Activated CD4-positive, alpha-beta memory T cell treated with anti-CD3 and anti-CD28 coated beads for 36 hours (primary cell): ENCODE data around the gene CCNI. TPM values are rescaled to one million over a fixed set of nuclear protein-coding genes. Genes with fewer than 3 reads are reported as not detected.

ENCODE experiments used
- CTCF ChIA-PET: fragments of 350-600 bp; sonication (Branson Sonifier 250); formaldehyde crosslinking; loops from one replicate; lab custom pipeline; 2021; ENCODE audit warnings: antibody characterized with exemption, inconsistent platforms; lab: Charles Lee
- POLR2A ChIA-PET: fragments of 350-600 bp; sonication (Branson Sonifier 250); formaldehyde crosslinking; loops from one replicate; lab custom pipeline; 2021; ENCODE audit warnings: antibody characterized with exemption; lab: Charles Lee
- DNase-seq: peaks from one replicate; pipeline ENCODE4 v3.0.0-alpha.2; 2020
- H3K27ac Mint-ChIP-seq: one replicate; pipeline ENCODE4 v1.8.0; 2021; ENCODE audit warnings: mixed read lengths
- H3K27me3 Mint-ChIP-seq: one replicate; pipeline ENCODE4 v1.8.0; 2021; ENCODE audit warnings: mixed read lengths
- H3K36me3 Mint-ChIP-seq: one replicate; pipeline ENCODE4 v1.8.0; 2021; ENCODE audit warnings: mixed read lengths
- H3K4me1 Mint-ChIP-seq: one replicate; pipeline ENCODE4 v1.8.0; 2021; ENCODE audit warnings: low read depth, mixed read lengths
- H3K4me3 Mint-ChIP-seq: one replicate; pipeline ENCODE4 v1.8.0; 2021; ENCODE audit warnings: mild to moderate bottlenecking, mixed read lengths
- H3K9me3 Mint-ChIP-seq: one replicate; pipeline ENCODE4 v1.8.0; 2021; ENCODE audit warnings: mixed read lengths
- intact Hi-C: fragments of 100-400 bp; cut with micrococcal nuclease; formaldehyde crosslinking; loops from one replicate; pipeline ENCODE4 v1.15.1; 2023
- total RNA-seq, 2 experiments: library from RNA; stranded (reverse); gene quantifications; one replicate each; pipeline ENCODE4 v1.2.3, GENCODE V29; 2021

The CCNI gene
- total RNA-seq, 2 experiments from 2014 or later: 259 to 264 TPM

GRCh38 chr4:77062856-77063255, 12.9 kb downstream of the CCNI start:
- intact Hi-C loops: no loop called here
- H3K4me3 Mint-ChIP-seq: no peak overlapping the region
- no peaks in the 10 kb centered on the region for H3K27me3 Mint-ChIP-seq
- peaks cover 17% of the 10 kb centered on the region for H3K4me1 Mint-ChIP-seq
- CTCF ChIA-PET: no interaction called here
- DNase-seq: no peak
- no peaks in the 10 kb centered on the region for H3K9me3 Mint-ChIP-seq
- H3K36me3 Mint-ChIP-seq: peaks cover 34% of the 10 kb centered on the region
- H3K27ac Mint-ChIP-seq: peak overlapping the region; percentile 20
- POLR2A ChIA-PET: no interaction called here

GRCh38 chr4:77052352-77052751, 23.4 kb downstream of the CCNI start:
- Mint-ChIP-seq H3K36me3 (peaks cover 38% of the 10 kb centered on the region), H3K27ac (peak overlapping the region; percentile 34), H3K4me1 (no peaks in the 10 kb centered on the region), H3K4me3 (no peak overlapping the region), H3K27me3 (no peaks in the 10 kb centered on the region), H3K9me3 (no peaks in the 10 kb centered on the region)
- intact Hi-C loops: loop anchor here (1.0 kb wide), 1 partner anchor 152 kb away; no protein-coding TSS in a partner anchor
- peak; percentile 69 for DNase-seq
- CTCF ChIA-PET: interaction anchor here (0.8 to 3.3 kb wide), 12 partner anchors 11 to 305 kb away, joined by 3 to 49 read pairs (median 3); partner anchors contain the start of gene CCNI
- POLR2A ChIA-PET: no interaction called here

- CTCF ChIA-PET: interaction anchor here (0.9 to 3.3 kb wide), 3 partner anchors 44 to 152 kb away, joined by 3 to 49 read pairs (median 10); no protein-coding TSS in a partner anchor
Observed at GRCh38 chr4:77050962-77051361, 24.8 kb downstream of the CCNI start.

GRCh38 chr4:77047037-77047436, 28.8 kb downstream of the CCNI start:
- no peak for DNase-seq
- Mint-ChIP-seq H3K27ac (peak overlapping the region; percentile 23), H3K36me3 (peaks cover 19% of the 10 kb centered on the region), H3K9me3 (no peaks in the 10 kb centered on the region), H3K4me1 (peaks cover 8% of the 10 kb centered on the region), H3K27me3 (no peaks in the 10 kb centered on the region), H3K4me3 (no peak overlapping the region)
- CTCF ChIA-PET: interaction anchor here (0.6 to 3.2 kb wide), 9 partner anchors 9 to 157 kb away, joined by 3 to 46 read pairs (median 6); no protein-coding TSS in a partner anchor
- intact Hi-C loops: loop anchor here (10.0 kb wide), 1 partner anchor 262 kb away; no protein-coding TSS in a partner anchor
- POLR2A ChIA-PET: no interaction called here

More at GRCh38 chr4:77050962-77051361, 24.8 kb downstream of the CCNI start:
- Mint-ChIP-seq H3K27me3 (no peaks in the 10 kb centered on the region), H3K4me3 (no peak overlapping the region), H3K36me3 (peaks cover 29% of the 10 kb centered on the region), H3K4me1 (no peaks in the 10 kb centered on the region), H3K9me3 (no peaks in the 10 kb centered on the region), H3K27ac (no peak overlapping the region)
- intact Hi-C loops: no loop called here
- POLR2A ChIA-PET: no interaction called here
- no peak for DNase-seq

- intact Hi-C loops: loop anchor here (2.0 to 10.0 kb wide), 2 partner anchors 261 to 615 kb away; no protein-coding TSS in a partner anchor
- DNase-seq: no peak
- H3K27ac Mint-ChIP-seq: no peak overlapping the region
Observed at GRCh38 chr4:77045490-77045889, 30.3 kb downstream of the CCNI start.

GRCh38 chr4:77044461-77045150, 31.2 kb downstream of the CCNI start:
- peaks cover 8% of the 10 kb centered on the region for H3K4me1 Mint-ChIP-seq
- H3K36me3 Mint-ChIP-seq: peaks cover 11% of the 10 kb centered on the region
- DNase-seq: no peak
- POLR2A ChIA-PET: no interaction called here
- H3K27me3 Mint-ChIP-seq: no peaks in the 10 kb centered on the region
- H3K4me3 Mint-ChIP-seq: no peak overlapping the region
- intact Hi-C loops: loop anchor here (1.0 to 10.0 kb wide), 4 partner anchors 97 to 614 kb away; partner anchors contain the start of gene SEPTIN11
- CTCF ChIA-PET: interaction anchor here (0.7 to 4.0 kb wide), 25 partner anchors 9 to 614 kb away, joined by 3 to 46 read pairs (median 5); partner anchors contain the start of genes CCNI, SEPTIN11 and SOWAHB
- H3K27ac Mint-ChIP-seq: no peak overlapping the region
- no peaks in the 10 kb centered on the region for H3K9me3 Mint-ChIP-seq

More at GRCh38 chr4:77045490-77045889, 30.3 kb downstream of the CCNI start:
- POLR2A ChIA-PET: no interaction called here
- H3K9me3 Mint-ChIP-seq: no peaks in the 10 kb centered on the region
- no peaks in the 10 kb centered on the region for H3K27me3 Mint-ChIP-seq
- CTCF ChIA-PET: interaction anchor here (0.7 to 4.0 kb wide), 25 partner anchors 8 to 615 kb away, joined by 3 to 46 read pairs (median 5); partner anchors contain the start of genes CCNI, SEPTIN11 and SOWAHB
- no peak overlapping the region for H3K4me3 Mint-ChIP-seq
- H3K4me1 Mint-ChIP-seq: peaks cover 8% of the 10 kb centered on the region
- peaks cover 10% of the 10 kb centered on the region for H3K36me3 Mint-ChIP-seq

- ChIA-PET CTCF (interaction anchor here (0.5 to 4.0 kb wide), 6 partner anchors 11 to 288 kb away, joined by 3 to 29 read pairs (median 4); no protein-coding TSS in a partner anchor), POLR2A (interaction anchor here (1.8 kb wide), 1 partner anchor 11 kb away, joined by 4 read pairs; no protein-coding TSS in a partner anchor)
- no peaks in the 10 kb centered on the region for H3K27me3 Mint-ChIP-seq
- peaks cover 8% of the 10 kb centered on the region for H3K4me1 Mint-ChIP-seq
- no peak for DNase-seq
- no peak overlapping the region for H3K4me3 Mint-ChIP-seq
- intact Hi-C loops: loop anchor here (1.0 to 10.0 kb wide), 4 partner anchors 96 to 613 kb away; partner anchors contain the start of gene SEPTIN11
- peaks cover 14% of the 10 kb centered on the region for H3K36me3 Mint-ChIP-seq
- H3K27ac Mint-ChIP-seq: no peak overlapping the region
- no peaks in the 10 kb centered on the region for H3K9me3 Mint-ChIP-seq
Observed at GRCh38 chr4:77043507-77044136, 32.2 kb downstream of the CCNI start.

- CTCF ChIA-PET: interaction anchor here (0.6 to 3.0 kb wide), 3 partner anchors 12 to 333 kb away, joined by 3 to 12 read pairs (median 3); no protein-coding TSS in a partner anchor
Observed at GRCh38 chr4:77040854-77041725, 34.7 kb downstream of the CCNI start.

GRCh38 chr4:77040270-77040669, 35.5 kb downstream of the CCNI start:
- no peak for DNase-seq
- peaks cover 23% of the 10 kb centered on the region for H3K36me3 Mint-ChIP-seq
- intact Hi-C loops: loop anchor here (5.0 to 10.0 kb wide), 2 partner anchors 93 to 255 kb away; partner anchors contain the start of gene SEPTIN11
- peaks cover 8% of the 10 kb centered on the region for H3K4me1 Mint-ChIP-seq
- CTCF ChIA-PET: interaction anchor here (1.3 to 3.0 kb wide), 2 partner anchors 12 to 163 kb away, joined by 3 to 12 read pairs; no protein-coding TSS in a partner anchor
- no peak overlapping the region for H3K27ac Mint-ChIP-seq
- peaks cover 4% of the 10 kb centered on the region for H3K27me3 Mint-ChIP-seq
- H3K9me3 Mint-ChIP-seq: no peaks in the 10 kb centered on the region
- POLR2A ChIA-PET: no interaction called here
- H3K4me3 Mint-ChIP-seq: no peak overlapping the region

More at GRCh38 chr4:77040854-77041725, 34.7 kb downstream of the CCNI start:
- Mint-ChIP-seq H3K27ac (no peak overlapping the region), H3K9me3 (no peaks in the 10 kb centered on the region), H3K4me1 (peaks cover 8% of the 10 kb centered on the region), H3K27me3 (no peaks in the 10 kb centered on the region), H3K4me3 (no peak overlapping the region), H3K36me3 (peaks cover 20% of the 10 kb centered on the region)
- no peak for DNase-seq
- POLR2A ChIA-PET: no interaction called here
- intact Hi-C loops: loop anchor here (5.0 to 10.0 kb wide), 2 partner anchors 94 to 256 kb away; partner anchors contain the start of gene SEPTIN11

- DNase-seq: no peak
- H3K4me3 Mint-ChIP-seq: no peak overlapping the region
- ChIA-PET CTCF (interaction anchor here (1.3 to 3.0 kb wide), 3 partner anchors 12 to 163 kb away, joined by 3 to 12 read pairs (median 3); no protein-coding TSS in a partner anchor), POLR2A (no interaction called here)
- intact Hi-C loops: loop anchor here (5.0 to 10.0 kb wide), 2 partner anchors 92 to 255 kb away; partner anchors contain the start of gene SEPTIN11
- H3K27ac Mint-ChIP-seq: no peak overlapping the region
- peaks cover 5% of the 10 kb centered on the region for H3K4me1 Mint-ChIP-seq
- peaks cover 26% of the 10 kb centered on the region for H3K36me3 Mint-ChIP-seq
- peaks cover 4% of the 10 kb centered on the region for H3K27me3 Mint-ChIP-seq
- no peaks in the 10 kb centered on the region for H3K9me3 Mint-ChIP-seq
Observed at GRCh38 chr4:77039796-77040195, 36.0 kb downstream of the CCNI start.

- Mint-ChIP-seq H3K27ac (no peak overlapping the region), H3K9me3 (no peaks in the 10 kb centered on the region), H3K36me3 (peaks cover 29% of the 10 kb centered on the region), H3K4me3 (no peak overlapping the region), H3K4me1 (no peaks in the 10 kb centered on the region), H3K27me3 (peaks cover 4% of the 10 kb centered on the region)
- ChIA-PET CTCF (interaction anchor here (1.4 kb wide), 1 partner anchor 9 kb away, joined by 6 read pairs; no protein-coding TSS in a partner anchor), POLR2A (no interaction called here)
- intact Hi-C loops: no loop called here
- no peak for DNase-seq
Observed at GRCh38 chr4:77037736-77038135, 38.1 kb downstream of the CCNI start.
